Measurements from ENCODE around the gene NDRG3. TPM values are rescaled to one million over a fixed set of nuclear protein-coding genes. Genes with fewer than 3 reads are reported as not detected.

Gene NDRG3
- polyA plus RNA-seq, 2 of the 4 experiments (the other 2 are of a cell fraction): 30.6 to 34.4 TPM

GRCh38 chr20:36670665-36671357, 75.1 kb downstream of the NDRG3 start:
- TF ChIP-seq JUN (IDR thresholded peaks at IDR 0.05) (no peak), TFCP2L1 (CRISPR knock-in tag; IDR thresholded peaks at IDR 0.05) (no peak), NR3C1 (IDR thresholded peaks at IDR 0.05) (no peak), NFE2L2 (conservative IDR thresholded peaks at IDR 0.05; ENCODE audit: low read length) (no peak), RFX5 (IDR thresholded peaks at IDR 0.05) (no peak), CBX2 (IDR thresholded peaks at IDR 0.05; ENCODE audit: borderline replicate concordance, low read depth) (no peak), CBX8 (IDR thresholded peaks at IDR 0.05) (no peak), CEBPB (IDR thresholded peaks at IDR 0.05) (no peak), E2F6 (IDR thresholded peaks at IDR 0.05; ENCODE audit: borderline replicate concordance, low read depth) (no peak), REST (IDR thresholded peaks at IDR 0.05) (no peak), BCL3 (IDR thresholded peaks at IDR 0.05) (no peak), KDM1A (IDR thresholded peaks at IDR 0.05; ENCODE audit: low read depth) (no peak), MAX (IDR thresholded peaks at IDR 0.05) (no peak), ZC3H11A (IDR thresholded peaks at IDR 0.05) (no peak), MAFK (IDR thresholded peaks at IDR 0.05; ENCODE audit: partially characterized antibody) (no peak), ZFP36 (IDR thresholded peaks at IDR 0.05; ENCODE audit: borderline replicate concordance, partially characterized antibody) (no peak)
- Histone ChIP-seq H3K27ac (no peak overlapping the region), H3K4me1 (no peaks in the 10 kb centered on the region), H3K4me3 (no peak overlapping the region), H3K4me2 (no peak overlapping the region), H3K9me3 (no peaks in the 10 kb centered on the region)
- no peak for ATAC-seq
- no peak for FAIRE-seq
- DNase-seq (ENCODE audit: low read depth in 1 of 2, low spot score in 1 of 2): no peak
- ChIA-PET POLR2A (no interaction called here), CTCF (interaction anchor here (0.7 to 1.1 kb wide), 2 partner anchors 11 to 25 kb away, joined by 3 read pairs; partner anchors contain the start of gene SLA2)
- WGBS (ENCODE audit: missing lambda C conversion rate): 94% methylated on average over 3 of the region's 3 CpGs

GRCh38 chr20:36666181-36666740, 79.6 kb downstream of the NDRG3 start:
- H3K27ac ChIP-seq: no peak overlapping the region
- no peak for FAIRE-seq
- ATAC-seq: peak; percentile 39 to 61; a peak in 2 of 6 replicates
- no peaks in the 10 kb centered on the region for H3K9me3 ChIP-seq
- 80% methylated on average over 4 of the region's 4 CpGs for WGBS (ENCODE audit: missing lambda C conversion rate)
- ChIA-PET CTCF (interaction anchor here (0.6 to 2.5 kb wide), 17 partner anchors 9 to 254 kb away, joined by 3 to 10 read pairs (median 3); partner anchors contain the start of gene RAB5IF), POLR2A (no interaction called here)
- H3K4me3 ChIP-seq: no peak overlapping the region
- H3K4me1 ChIP-seq: no peaks in the 10 kb centered on the region
- H3K4me2 ChIP-seq: no peak overlapping the region
- peak in 1 of 2 experiments; percentile 42 for DNase-seq (ENCODE audit: low read depth in 1 of 2, low spot score in 1 of 2)
- TF ChIP-seq SREBF2 (IDR thresholded peaks at IDR 0.05) (no peak), E2F6 (IDR thresholded peaks at IDR 0.05; ENCODE audit: borderline replicate concordance, low read depth) (no peak), KDM5A (IDR thresholded peaks at IDR 0.05) (no peak), SMC3 (IDR thresholded peaks at IDR 0.05) (peak; percentile 20; the same call in 1 of the 3 replicates), RAD21 (conservative IDR thresholded peaks at IDR 0.05 in 1 of 2, IDR thresholded peaks at IDR 0.05 in 1 of 2) (peak; percentile 27 to 49; a peak in 3 of 5 replicates), EHMT2 (IDR thresholded peaks at IDR 0.05; ENCODE audit: low read depth) (no peak), ELK1 (IDR thresholded peaks at IDR 0.05; ENCODE audit: low read depth, low read length) (no peak), CTCF (IDR thresholded peaks at IDR 0.05) (peak; percentile 28; the same call in 2 of the 3 replicates), POLR2AphosphoS2 (conservative IDR thresholded peaks at IDR 0.05; ENCODE audit: low read length) (no peak), HEYL (CRISPR knock-in tag; IDR thresholded peaks at IDR 0.05) (no peak), JUNB (IDR thresholded peaks at IDR 0.05) (no peak), MAFK (IDR thresholded peaks at IDR 0.05; ENCODE audit: partially characterized antibody) (no peak)

Data from A549 (cell line).